GM10266 (cell line): ENCODE data around the gene EPC1.
"Not testable (repeated sequence)": the region's sequence is repeated elsewhere in the genome, so short reads cannot be mapped to it uniquely, and the experiment has no call there.

ENCODE experiments used
- DNase-seq: peaks from one replicate; pipeline ENCODE4 v3.0.0; 2012; ENCODE audit errors: extremely low spot score
- CTCF ChIP-seq: IDR thresholded peaks from 2 replicates; pipeline ENCODE4 v1.5.1; 2012; ENCODE audit warnings: mild to moderate bottlenecking, low read depth; ENCODE audit not compliant: control insufficient read depth, insufficient read depth; ENCODE audit errors: missing control alignments

Gene EPC1

GRCh38 chr10:32357056-32357735 is 10.2 kb upstream of the EPC1 start:
- no peak for DNase-seq
- TF ChIP-seq CTCF, result no peak

- DNase-seq, result not testable (repeated sequence)
Observed at GRCh38 chr10:32354690-32355089, 7.7 kb upstream of the EPC1 start.

GRCh38 chr10:32350811-32351350 is 3.9 kb upstream of the EPC1 start:
- DNase-seq, result peak; percentile 18

GRCh38 chr10:32349968-32350738 is 3.2 kb upstream of the EPC1 start:
- DNase-seq, result no peak
- TF ChIP-seq CTCF, result no peak

More at GRCh38 chr10:32350811-32351350, 3.9 kb upstream of the EPC1 start:
- TF ChIP-seq CTCF, result no peak

GRCh38 chr10:32349199-32349585 is 2.2 kb upstream of the EPC1 start:
- no peak for TF ChIP-seq CTCF
- DNase-seq, result no peak

GRCh38 chr10:32348297-32349198 is 1.6 kb upstream of the EPC1 start:
- TF ChIP-seq CTCF, result no peak
- no peak for DNase-seq

- DNase-seq, result no peak
- no peak for TF ChIP-seq CTCF
Observed at GRCh38 chr10:32347363-32348022, 535 bp upstream of the EPC1 start.
